ENCODE results near the gene MTCL3.

MTCL3 gene

DNA sequence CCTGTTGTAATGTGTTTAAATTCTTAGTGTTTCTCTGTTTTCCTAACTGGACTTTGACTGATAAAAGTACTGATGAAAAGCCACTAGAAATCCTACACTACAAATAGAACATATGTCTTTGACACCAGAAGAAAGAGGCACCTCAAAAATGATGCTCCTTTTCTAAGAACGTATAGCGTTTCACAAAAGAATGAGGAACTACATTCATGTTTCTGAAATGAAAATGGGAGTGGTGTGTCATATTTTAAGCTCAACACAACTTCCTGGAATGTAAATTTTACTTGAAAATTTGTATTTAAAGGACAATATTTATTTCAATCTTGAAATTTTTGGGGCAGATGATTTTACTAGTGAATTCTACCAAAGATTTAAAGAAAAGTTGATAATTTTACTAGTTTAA lies 95.2 kb downstream of the MTCL3 start:
- DNase-seq (ENCODE audit: low read depth) = no peak
